RWPE2 (cell line): ENCODE data around the gene METTL1.

Experiments used
- ATAC-seq: fragments of 200-7000 bp; cut with Tn5 transposase; 3 replicates; pipeline ENCODE4 v1.9.1; 2021; ENCODE audit warnings: low read depth
- DNase-seq: peaks from one replicate; pipeline ENCODE4 v3.0.0-alpha.2; 2020; ENCODE audit warnings: low spot score
- H3K27ac ChIP-seq: fragments of 450-650 bp; 2 replicates; pipeline ENCODE4 v1.5.1; 2017; ENCODE audit warnings: mild to moderate bottlenecking; ENCODE audit not compliant: poor library complexity, severe bottlenecking
- H3K27me3 ChIP-seq: fragments of 250-450 bp; sonication (Bioruptor Pico); 2 replicates; pipeline ENCODE4 v1.5.1; 2021; ENCODE audit warnings: mild to moderate bottlenecking, moderate library complexity; ENCODE audit not compliant: insufficient read depth, poor library complexity, severe bottlenecking
- H3K36me3 ChIP-seq: fragments of 250-450 bp; sonication (Bioruptor Pico); 2 replicates; pipeline ENCODE4 v1.5.1; 2020; ENCODE audit warnings: low read depth, mild to moderate bottlenecking, moderate library complexity
- H3K4me1 ChIP-seq: fragments of 250-450 bp; sonication (Bioruptor Pico); 2 replicates; pipeline ENCODE4 v1.5.1; 2021; ENCODE audit warnings: mild to moderate bottlenecking, moderate library complexity; ENCODE audit not compliant: insufficient read depth, poor library complexity, severe bottlenecking
- H3K4me3 ChIP-seq: fragments of 250-450 bp; sonication (Bioruptor Pico); 2 replicates; pipeline ENCODE4 v1.5.1; 2021; ENCODE audit warnings: mild to moderate bottlenecking, moderate library complexity; ENCODE audit not compliant: severe bottlenecking
- H3K9me3 ChIP-seq: fragments of 250-450 bp; sonication (Bioruptor Pico); 2 replicates; pipeline ENCODE4 v1.5.1; 2021; ENCODE audit warnings: mild to moderate bottlenecking, moderate library complexity; ENCODE audit not compliant: severe bottlenecking
- CTCF ChIP-seq: fragments of 450-650 bp; IDR thresholded peaks from one replicate; pipeline ENCODE4 v1.5.1; 2017; ENCODE audit warnings: mild to moderate bottlenecking, moderate library complexity; ENCODE audit not compliant: poor library complexity, severe bottlenecking

The METTL1 gene

DNA sequence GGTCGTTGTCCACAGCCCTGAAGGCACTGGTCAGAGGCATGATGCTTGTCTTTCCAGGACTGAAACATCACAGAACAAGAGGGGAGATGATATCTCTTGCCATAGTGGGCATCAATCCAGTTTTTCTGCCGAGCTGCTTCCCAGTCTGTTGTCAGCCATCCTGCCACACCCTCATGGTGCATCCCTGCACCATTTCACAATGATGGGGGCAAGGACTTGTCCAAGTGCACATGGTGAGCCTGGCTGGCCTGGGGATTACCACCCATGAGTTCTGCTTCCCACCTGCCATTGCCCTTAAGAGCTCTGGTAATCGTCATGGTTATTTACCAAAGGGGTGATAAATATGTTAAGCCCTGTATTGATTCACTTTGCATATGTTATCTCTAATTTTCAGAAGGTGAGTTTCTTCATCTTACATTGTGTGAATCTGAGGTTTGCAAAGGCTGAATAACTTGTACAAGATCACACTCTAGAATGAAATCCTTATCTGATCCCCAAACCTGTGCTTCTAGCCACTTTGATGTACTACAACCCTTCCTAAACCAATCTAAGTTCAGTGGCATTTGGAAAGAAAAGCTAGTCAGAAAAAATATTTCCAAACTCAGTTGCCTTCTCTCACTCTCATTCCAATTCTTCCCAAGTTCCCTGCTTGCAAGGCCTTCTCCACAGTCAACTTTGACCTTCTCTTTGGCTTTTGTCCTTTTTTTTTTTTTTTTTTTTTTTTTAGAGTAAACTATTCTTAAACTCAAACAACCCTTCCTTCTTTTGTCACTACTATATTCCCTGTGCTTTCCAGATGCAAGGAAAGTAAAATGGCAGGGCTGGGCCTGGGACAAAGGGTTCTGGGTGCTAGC lies 44.3 kb upstream of the METTL1 start:
- no peaks in the 10 kb centered on the region for H3K9me3 ChIP-seq
- no peaks in the 10 kb centered on the region for H3K4me1 ChIP-seq
- no peak for TF ChIP-seq CTCF
- H3K27me3 ChIP-seq = no peaks in the 10 kb centered on the region
- H3K36me3 ChIP-seq = no peaks in the 10 kb centered on the region
- no peak for DNase-seq
- H3K27ac ChIP-seq = no peak overlapping the region
- H3K4me3 ChIP-seq = no peak overlapping the region
- no peak for ATAC-seq

DNA sequence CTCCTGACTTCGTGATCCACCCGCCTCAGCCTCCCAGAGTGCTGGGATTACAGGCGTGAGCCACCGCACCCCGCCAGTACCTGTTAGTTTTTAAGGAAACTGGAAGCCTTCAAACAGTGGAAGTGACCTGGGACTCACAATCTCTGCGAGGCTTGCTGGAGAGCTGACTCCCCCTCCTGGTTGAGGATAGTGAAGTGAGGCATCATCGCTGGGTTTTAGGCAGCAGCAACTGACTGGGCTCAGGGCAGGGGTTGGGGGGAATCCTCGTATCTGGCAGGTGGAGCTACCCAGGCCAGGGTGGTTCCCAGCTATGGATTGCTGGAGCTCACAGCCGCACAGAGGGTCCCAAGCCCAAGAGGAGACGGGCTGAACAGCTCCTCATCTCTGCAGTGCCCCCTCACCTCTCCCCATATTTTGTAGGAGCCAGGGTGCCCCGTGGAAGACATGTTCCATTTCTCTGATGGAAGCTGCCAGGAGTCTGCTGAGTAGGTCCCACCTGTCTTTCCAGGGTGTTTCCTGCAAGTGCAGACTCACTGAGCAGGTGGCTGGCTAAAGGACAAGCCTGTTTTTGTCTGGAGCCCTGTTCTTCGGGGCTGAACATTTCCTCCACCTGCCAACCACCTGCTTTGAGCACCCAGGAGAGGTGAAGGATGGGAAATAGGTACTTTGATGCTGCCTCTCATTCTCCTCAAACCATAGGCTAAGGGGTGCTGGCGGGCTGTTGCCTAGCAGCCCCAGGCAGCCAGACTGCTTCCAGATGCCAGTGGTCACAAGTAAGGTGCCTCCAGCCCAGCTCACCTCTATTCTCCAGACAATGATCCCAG lies 43.5 kb upstream of the METTL1 start:
- Histone ChIP-seq H3K27me3 (no peaks in the 10 kb centered on the region), H3K4me3 (no peak overlapping the region), H3K36me3 (no peaks in the 10 kb centered on the region), H3K4me1 (peaks cover 4% of the 10 kb centered on the region), H3K27ac (no peak overlapping the region), H3K9me3 (no peaks in the 10 kb centered on the region)
- peak; percentile 24 for TF ChIP-seq CTCF
- no peak for ATAC-seq
- DNase-seq = no peak

DNA sequence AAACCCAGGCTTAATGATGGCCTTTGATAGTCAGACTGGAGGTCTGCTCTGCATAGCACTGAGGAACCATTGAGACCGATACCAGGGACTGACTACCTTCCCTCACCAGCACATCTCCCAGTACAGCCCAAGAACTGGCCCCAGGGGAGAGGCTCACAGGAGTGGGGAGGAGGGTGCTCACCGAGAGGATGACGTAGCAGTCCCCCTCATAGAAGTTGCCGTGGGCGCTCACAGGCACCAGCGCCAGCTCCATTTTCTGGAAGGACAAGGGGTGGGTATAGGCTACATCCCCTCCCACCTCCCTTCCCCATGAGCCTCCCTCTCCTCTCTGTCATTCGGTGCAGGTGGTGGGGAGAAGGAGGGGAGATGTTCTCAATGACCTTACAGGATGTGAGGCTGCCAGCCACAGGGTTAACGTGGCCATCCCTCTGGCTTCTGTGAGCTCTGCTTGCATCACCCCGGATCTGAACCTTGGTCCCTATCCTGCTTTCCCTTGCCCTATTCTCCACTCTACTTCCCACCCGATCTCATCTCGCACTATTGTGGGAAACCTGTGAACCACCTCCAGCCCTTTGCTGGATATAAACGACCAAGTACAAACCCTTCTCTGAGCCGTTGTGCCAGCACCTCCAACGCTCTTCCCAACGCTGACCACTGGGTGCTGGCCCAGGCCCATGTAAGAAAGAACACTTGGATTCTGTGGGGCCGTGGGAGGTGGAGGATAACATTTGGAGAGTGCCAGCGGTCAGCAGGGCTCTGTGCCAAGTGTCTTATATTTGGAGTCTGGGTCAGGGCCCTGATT lies 42.3 kb upstream of the METTL1 start:
- ATAC-seq = no peak
- H3K36me3 ChIP-seq = no peaks in the 10 kb centered on the region
- no peak for TF ChIP-seq CTCF
- no peak for DNase-seq
- H3K27ac ChIP-seq = no peak overlapping the region
- H3K9me3 ChIP-seq = no peaks in the 10 kb centered on the region
- H3K4me3 ChIP-seq = no peak overlapping the region
- peaks cover 6% of the 10 kb centered on the region for H3K4me1 ChIP-seq
- H3K27me3 ChIP-seq = no peaks in the 10 kb centered on the region

GRCh38 chr12:57813111-57813970 lies 41.4 kb upstream of the METTL1 start:
- Histone ChIP-seq H3K4me1 (peaks cover 6% of the 10 kb centered on the region), H3K27me3 (no peaks in the 10 kb centered on the region), H3K36me3 (no peaks in the 10 kb centered on the region), H3K9me3 (no peaks in the 10 kb centered on the region), H3K27ac (no peak overlapping the region), H3K4me3 (no peak overlapping the region)
- ATAC-seq = no peak
- no peak for TF ChIP-seq CTCF
- DNase-seq = no peak
